ENCODE measurements around the gene SEC23B. TPM values are rescaled to one million over a fixed set of nuclear protein-coding genes. Genes with fewer than 3 reads are reported as not detected.
A peak's percentile ranks its signal among the peaks of the same experiment; 100 is the strongest.

The SEC23B gene
- total and polyA plus RNA-seq, 2 of the 13 experiments (the other 11 are each of a cell fraction or from before 2014, with no cell fraction given) = 114 to 120 TPM

- TF ChIP-seq, protein P1, sequence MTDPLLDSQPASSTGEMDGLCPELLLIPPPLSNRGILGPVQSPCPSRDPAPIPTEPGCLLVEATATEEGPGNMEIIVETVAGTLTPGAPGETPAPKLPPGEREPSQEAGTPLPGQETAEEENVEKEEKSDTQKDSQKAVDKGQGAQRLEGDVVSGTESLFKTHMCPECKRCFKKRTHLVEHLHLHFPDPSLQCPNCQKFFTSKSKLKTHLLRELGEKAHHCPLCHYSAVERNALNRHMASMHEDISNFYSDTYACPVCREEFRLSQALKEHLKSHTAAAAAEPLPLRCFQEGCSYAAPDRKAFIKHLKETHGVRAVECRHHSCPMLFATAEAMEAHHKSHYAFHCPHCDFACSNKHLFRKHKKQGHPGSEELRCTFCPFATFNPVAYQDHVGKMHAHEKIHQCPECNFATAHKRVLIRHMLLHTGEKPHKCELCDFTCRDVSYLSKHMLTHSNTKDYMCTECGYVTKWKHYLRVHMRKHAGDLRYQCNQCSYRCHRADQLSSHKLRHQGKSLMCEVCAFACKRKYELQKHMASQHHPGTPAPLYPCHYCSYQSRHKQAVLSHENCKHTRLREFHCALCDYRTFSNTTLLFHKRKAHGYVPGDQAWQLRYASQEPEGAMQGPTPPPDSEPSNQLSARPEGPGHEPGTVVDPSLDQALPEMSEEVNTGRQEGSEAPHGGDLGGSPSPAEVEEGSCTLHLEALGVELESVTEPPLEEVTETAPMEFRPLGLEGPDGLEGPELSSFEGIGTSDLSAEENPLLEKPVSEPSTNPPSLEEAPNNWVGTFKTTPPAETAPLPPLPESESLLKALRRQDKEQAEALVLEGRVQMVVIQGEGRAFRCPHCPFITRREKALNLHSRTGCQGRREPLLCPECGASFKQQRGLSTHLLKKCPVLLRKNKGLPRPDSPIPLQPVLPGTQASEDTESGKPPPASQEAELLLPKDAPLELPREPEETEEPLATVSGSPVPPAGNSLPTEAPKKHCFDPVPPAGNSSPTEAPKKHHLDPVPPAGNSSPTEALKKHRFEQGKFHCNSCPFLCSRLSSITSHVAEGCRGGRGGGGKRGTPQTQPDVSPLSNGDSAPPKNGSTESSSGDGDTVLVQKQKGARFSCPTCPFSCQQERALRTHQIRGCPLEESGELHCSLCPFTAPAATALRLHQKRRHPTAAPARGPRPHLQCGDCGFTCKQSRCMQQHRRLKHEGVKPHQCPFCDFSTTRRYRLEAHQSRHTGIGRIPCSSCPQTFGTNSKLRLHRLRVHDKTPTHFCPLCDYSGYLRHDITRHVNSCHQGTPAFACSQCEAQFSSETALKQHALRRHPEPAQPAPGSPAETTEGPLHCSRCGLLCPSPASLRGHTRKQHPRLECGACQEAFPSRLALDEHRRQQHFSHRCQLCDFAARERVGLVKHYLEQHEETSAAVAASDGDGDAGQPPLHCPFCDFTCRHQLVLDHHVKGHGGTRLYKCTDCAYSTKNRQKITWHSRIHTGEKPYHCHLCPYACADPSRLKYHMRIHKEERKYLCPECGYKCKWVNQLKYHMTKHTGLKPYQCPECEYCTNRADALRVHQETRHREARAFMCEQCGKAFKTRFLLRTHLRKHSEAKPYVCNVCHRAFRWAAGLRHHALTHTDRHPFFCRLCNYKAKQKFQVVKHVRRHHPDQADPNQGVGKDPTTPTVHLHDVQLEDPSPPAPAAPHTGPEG (CRISPR knock-in tag; IDR thresholded peaks at IDR 0.05) = peak; percentile 92
- TF ChIP-seq MAX (IDR thresholded peaks at IDR 0.05) (peak; percentile 94), KDM2A (CRISPR knock-in tag; IDR thresholded peaks at IDR 0.05; ENCODE audit: borderline replicate concordance, low read depth) (peak; percentile 76; the same call in 1 of the 2 replicates), FOXP1 (IDR thresholded peaks at IDR 0.05) (no peak), FOXP1 (CRISPR knock-in tag; IDR thresholded peaks at IDR 0.05) (no peak), ZNF333 (CRISPR knock-in tag; IDR thresholded peaks at IDR 0.05; ENCODE audit: borderline replicate concordance) (peak; percentile 18; the same call in 1 of the 2 replicates), FOXJ3 (CRISPR knock-in tag; IDR thresholded peaks at IDR 0.05; ENCODE audit: borderline replicate concordance) (no peak), ZEB1 (IDR thresholded peaks at IDR 0.05; ENCODE audit: insufficient replicate concordance, low read depth) (peak; percentile 31), KLF16 (CRISPR knock-in tag; IDR thresholded peaks at IDR 0.05) (peak in 1 of 2 experiments; percentile 78; a peak in 2 of 4 replicates), ZNF788 (CRISPR knock-in tag; IDR thresholded peaks at IDR 0.05; ENCODE audit: borderline replicate concordance) (peak; percentile 68; the same call in 1 of the 2 replicates), ZSCAN12 (CRISPR knock-in tag; IDR thresholded peaks at IDR 0.05) (peak; percentile 72), SIN3B (IDR thresholded peaks at IDR 0.05; ENCODE audit: low read length) (no peak), TOPORS (CRISPR knock-in tag; IDR thresholded peaks at IDR 0.05) (0 out of 2 replicates have a peak, but pooled peaks have one; percentile 79), HOXA3 (CRISPR knock-in tag; IDR thresholded peaks at IDR 0.05) (peak; percentile 97), NFATC3 (CRISPR knock-in tag; IDR thresholded peaks at IDR 0.05) (no peak)
- TF ChIP-seq, protein P2, sequence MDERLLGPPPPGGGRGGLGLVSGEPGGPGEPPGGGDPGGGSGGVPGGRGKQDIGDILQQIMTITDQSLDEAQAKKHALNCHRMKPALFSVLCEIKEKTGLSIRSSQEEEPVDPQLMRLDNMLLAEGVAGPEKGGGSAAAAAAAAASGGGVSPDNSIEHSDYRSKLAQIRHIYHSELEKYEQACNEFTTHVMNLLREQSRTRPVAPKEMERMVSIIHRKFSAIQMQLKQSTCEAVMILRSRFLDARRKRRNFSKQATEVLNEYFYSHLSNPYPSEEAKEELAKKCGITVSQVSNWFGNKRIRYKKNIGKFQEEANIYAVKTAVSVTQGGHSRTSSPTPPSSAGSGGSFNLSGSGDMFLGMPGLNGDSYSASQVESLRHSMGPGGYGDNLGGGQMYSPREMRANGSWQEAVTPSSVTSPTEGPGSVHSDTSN (CRISPR knock-in tag; IDR thresholded peaks at IDR 0.05) = no peak
- TF ChIP-seq, protein P3, sequence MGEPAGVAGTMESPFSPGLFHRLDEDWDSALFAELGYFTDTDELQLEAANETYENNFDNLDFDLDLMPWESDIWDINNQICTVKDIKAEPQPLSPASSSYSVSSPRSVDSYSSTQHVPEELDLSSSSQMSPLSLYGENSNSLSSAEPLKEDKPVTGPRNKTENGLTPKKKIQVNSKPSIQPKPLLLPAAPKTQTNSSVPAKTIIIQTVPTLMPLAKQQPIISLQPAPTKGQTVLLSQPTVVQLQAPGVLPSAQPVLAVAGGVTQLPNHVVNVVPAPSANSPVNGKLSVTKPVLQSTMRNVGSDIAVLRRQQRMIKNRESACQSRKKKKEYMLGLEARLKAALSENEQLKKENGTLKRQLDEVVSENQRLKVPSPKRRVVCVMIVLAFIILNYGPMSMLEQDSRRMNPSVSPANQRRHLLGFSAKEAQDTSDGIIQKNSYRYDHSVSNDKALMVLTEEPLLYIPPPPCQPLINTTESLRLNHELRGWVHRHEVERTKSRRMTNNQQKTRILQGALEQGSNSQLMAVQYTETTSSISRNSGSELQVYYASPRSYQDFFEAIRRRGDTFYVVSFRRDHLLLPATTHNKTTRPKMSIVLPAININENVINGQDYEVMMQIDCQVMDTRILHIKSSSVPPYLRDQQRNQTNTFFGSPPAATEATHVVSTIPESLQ (CRISPR knock-in tag; conservative IDR thresholded peaks at IDR 0.05) = no peak
- TF ChIP-seq, protein P4, sequence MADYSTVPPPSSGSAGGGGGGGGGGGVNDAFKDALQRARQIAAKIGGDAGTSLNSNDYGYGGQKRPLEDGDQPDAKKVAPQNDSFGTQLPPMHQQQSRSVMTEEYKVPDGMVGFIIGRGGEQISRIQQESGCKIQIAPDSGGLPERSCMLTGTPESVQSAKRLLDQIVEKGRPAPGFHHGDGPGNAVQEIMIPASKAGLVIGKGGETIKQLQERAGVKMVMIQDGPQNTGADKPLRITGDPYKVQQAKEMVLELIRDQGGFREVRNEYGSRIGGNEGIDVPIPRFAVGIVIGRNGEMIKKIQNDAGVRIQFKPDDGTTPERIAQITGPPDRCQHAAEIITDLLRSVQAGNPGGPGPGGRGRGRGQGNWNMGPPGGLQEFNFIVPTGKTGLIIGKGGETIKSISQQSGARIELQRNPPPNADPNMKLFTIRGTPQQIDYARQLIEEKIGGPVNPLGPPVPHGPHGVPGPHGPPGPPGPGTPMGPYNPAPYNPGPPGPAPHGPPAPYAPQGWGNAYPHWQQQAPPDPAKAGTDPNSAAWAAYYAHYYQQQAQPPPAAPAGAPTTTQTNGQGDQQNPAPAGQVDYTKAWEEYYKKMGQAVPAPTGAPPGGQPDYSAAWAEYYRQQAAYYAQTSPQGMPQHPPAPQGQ (CRISPR knock-in tag; IDR thresholded peaks at IDR 0.05; ENCODE audit: borderline replicate concordance) = no peak
Measured at GRCh38 chr20:18587665-18588573, 80.2 kb downstream of the SEC23B start, which contains the start of gene DTD1 (continued).
